G401.6 (cell line): ENCODE results near the gene RANBP1.

Experiments used
- FAIRE-seq: peaks from 2 replicates; lab custom pipeline; 2012; peaks lifted over from hg19 to GRCh38; lab: Jason Lieb, UNC

RANBP1 gene

GRCh38 chr22:20138417-20138738 lies 22.5 kb downstream of the RANBP1 start:
- no peak for FAIRE-seq

GRCh38 chr22:20138868-20139267 lies 23.0 kb downstream of the RANBP1 start:
- no peak for FAIRE-seq

GRCh38 chr22:20139391-20140106 lies 23.6 kb downstream of the RANBP1 start:
- no peak for FAIRE-seq

GRCh38 chr22:20140107-20140445 lies 24.2 kb downstream of the RANBP1 start:
- FAIRE-seq, result no peak

- no peak for FAIRE-seq
These were observed 24.6 kb downstream of the RANBP1 start for GRCh38 chr22:20140521-20140964.

GRCh38 chr22:20141186-20142077 lies 25.5 kb downstream of the RANBP1 start:
- no peak for FAIRE-seq

GRCh38 chr22:20142711-20143621 lies 27.1 kb downstream of the RANBP1 start:
- no peak for FAIRE-seq

GRCh38 chr22:20143883-20144665 lies 28.2 kb downstream of the RANBP1 start:
- FAIRE-seq, result no peak

GRCh38 chr22:20145206-20145831 lies 29.4 kb downstream of the RANBP1 start:
- no peak for FAIRE-seq

- no peak for FAIRE-seq
These were observed 29.9 kb downstream of the RANBP1 start for GRCh38 chr22:20145832-20146223.

GRCh38 chr22:20146777-20147176 lies 30.9 kb downstream of the RANBP1 start:
- FAIRE-seq, result no peak

GRCh38 chr22:20147237-20147988 lies 31.5 kb downstream of the RANBP1 start:
- FAIRE-seq, result no peak

- FAIRE-seq, result no peak
These were observed 32.5 kb downstream of the RANBP1 start for GRCh38 chr22:20148414-20148813.

GRCh38 chr22:20149257-20150250 lies 33.6 kb downstream of the RANBP1 start:
- no peak for FAIRE-seq

GRCh38 chr22:20150381-20151275 lies 34.7 kb downstream of the RANBP1 start, which contains the start of gene CCDC188:
CCDC188 (minus strand) TSS chr22:20151055; CDS start chr22:20150986, 69 bp downstream.
- FAIRE-seq, result no peak

- FAIRE-seq, result no peak
These were observed 35.3 kb downstream of the RANBP1 start for GRCh38 chr22:20151276-20151588.

GRCh38 chr22:20152464-20152890 lies 36.6 kb downstream of the RANBP1 start:
- FAIRE-seq, result no peak

GRCh38 chr22:20153945-20154344 lies 38.0 kb downstream of the RANBP1 start:
- FAIRE-seq, result no peak
